Activated T-helper 9 cell treated with anti-CD3 and anti-CD28 coated beads, Interleukin-2, amount 50 U/mL, for 16 hours (primary cell): ENCODE data around the gene EIF4H.
"Not testable (repeated sequence)": the region's sequence is repeated elsewhere in the genome, so short reads cannot be mapped to it uniquely, and the experiment has no call there.

Experiments
- DNase-seq: peaks from one replicate; pipeline ENCODE4 v3.0.0-alpha.2; 2020; ENCODE audit warnings: low read depth

Gene EIF4H

DNA sequence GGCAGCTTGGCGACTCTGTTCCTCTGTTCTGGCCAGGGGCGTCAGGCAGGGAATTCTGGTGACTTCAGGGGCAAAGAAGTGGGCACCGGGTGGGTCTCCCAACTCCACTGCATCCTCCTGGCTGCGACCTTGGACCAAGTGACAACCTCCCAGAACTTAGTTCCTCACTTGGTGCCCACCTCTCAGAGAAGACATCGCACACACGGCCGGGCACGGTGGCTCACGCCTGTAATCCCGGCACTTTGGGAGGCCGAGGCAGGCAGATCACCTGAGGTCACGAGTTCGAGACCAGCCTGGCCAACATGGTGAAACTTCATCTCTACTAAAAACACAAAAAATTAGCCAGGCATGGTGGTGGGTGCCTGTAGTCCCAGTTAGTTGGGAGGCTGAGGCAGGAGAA is 50.8 kb downstream of the EIF4H start:
- not testable (repeated sequence) for DNase-seq

DNA sequence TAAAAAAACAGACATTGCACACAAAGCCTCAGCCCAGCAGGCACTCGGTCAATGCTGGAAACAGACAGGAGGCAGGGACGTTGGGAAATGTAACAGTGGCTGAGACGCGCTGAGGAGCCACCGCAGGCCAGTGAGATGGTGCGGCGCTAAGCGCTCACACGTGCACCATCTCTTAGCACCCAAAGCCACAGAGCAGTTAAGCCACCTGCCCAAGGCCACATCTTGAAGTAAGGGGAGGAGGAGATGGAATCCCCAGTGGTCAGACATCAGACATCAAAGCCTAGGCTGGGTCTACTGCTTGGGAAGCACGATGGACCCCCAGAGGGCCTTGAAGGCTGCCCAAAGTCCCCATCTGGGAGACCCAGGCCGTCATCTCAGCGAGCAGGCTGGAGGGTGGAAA is 51.2 kb downstream of the EIF4H start:
- DNase-seq = no peak

GRCh38 chr7:74226633-74227032 is 52.5 kb downstream of the EIF4H start:
- DNase-seq = no peak

DNA sequence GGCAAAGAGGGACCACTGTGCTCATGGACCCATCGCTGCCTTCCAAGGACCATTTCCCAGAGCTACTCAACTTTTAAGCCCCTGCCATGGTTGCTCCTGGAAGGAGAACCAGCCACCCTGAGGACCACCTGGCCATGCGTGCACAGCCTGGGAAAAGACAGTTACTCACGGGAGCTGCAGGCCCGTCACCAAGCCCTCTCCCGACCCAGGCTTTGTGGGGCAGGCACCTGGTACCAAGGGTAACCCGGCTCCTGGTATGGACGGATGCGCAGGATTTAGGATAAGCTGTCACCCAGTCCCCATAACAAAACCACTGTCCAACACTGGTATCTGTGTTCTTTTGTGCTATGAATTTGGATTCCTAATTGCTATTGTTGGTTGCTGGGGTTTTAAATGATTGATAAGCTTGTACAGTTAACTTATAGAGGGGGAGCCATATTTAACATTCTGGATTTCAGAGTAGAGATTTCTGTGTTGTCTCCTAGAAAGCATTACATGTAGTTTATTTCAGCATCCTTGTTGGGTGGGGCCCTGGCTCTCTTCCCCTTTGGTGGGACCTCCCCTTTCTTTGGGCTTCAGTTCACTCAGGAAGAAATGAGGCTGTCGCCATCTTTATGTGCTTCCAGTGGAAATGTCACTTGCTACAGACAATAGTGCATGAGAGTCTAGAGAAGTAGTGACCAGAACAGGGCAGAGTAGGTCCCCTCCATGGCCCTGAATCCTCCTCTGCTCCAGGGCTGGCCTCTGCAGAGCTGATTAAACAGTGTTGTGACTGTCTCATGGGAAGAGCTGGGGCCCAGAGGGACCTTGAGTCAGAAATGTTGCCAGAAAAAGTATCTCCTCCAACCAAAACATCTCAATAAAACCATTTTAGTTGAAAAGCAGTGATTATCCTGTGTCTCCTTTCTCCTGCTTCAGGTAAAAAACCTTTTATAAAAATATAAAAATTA is 55.1 kb downstream of the EIF4H start:
- DNase-seq = no peak

DNA sequence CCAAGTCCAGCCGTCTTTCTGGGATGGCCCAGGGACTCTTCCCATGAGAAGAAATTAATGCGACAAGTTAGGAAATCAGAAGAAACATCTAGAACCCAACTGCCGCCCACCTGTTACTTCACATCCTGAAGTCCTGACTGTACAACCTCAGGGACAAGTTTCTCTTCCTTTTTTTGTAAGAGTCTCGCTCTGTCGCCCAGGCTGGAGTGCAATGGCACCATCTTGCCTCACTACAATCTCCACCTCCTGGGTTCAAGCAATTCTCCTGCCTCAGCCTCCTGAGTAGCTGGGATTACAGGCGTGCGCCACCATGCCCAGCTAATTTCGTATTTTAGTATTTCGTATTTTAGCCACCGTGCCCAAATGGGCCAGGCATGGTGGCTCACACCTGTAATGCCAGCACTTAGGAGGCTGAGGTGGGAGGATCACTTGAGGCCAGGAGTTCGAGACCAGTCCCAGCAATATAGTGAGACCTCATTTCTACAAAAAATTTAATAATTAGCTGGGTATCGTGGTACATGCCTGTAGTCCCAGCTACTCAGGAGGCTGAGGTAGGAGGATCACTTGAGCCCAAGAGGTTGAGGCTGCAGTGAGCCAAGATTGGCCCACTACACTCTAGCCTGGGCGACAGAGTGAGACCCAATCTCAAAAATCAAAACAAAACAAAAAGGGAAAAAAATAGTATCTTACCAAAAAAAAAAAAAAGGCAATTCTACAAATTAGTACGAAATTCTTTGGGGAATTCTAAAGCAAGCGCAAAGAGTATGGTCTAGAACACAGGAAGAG is 56.5 kb downstream of the EIF4H start:
- no peak for DNase-seq

GRCh38 chr7:74231232-74231590 is 57.1 kb downstream of the EIF4H start:
- no peak for DNase-seq

DNA sequence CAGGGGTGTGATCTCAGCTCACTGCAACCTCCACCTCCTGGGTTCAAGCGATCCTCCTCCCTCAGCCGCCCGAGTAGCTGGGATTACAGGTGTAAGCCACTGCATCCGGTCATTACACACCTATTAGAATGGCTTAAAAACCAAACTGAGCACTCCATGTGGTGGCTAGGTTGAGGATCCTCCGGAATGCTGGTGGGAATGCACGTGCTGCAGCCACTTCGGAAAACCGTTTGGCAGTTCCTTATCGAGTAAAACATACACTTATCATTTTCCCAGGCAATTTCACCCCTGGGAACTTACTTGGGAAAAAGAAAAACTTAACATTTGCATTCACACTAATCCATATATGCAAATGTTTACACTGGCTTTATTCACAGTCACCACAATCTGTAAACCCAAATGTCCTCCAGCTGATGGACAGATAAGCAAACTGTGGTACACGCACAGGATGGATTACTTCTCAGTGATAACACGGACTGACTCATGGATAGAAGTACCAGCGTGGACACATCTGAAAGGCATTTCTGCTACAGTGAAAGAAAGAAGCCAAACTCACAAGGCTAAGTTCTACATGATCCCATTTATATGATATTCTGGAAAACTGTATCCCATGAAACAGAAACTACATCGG is 59.6 kb downstream of the EIF4H start:
- no peak for DNase-seq

GRCh38 chr7:74235518-74236268 is 61.5 kb downstream of the EIF4H start:
- no peak for DNase-seq

- DNase-seq = no peak
These were observed 62.1 kb downstream of the EIF4H start for GRCh38 chr7:74236284-74236683.

GRCh38 chr7:74240482-74240881 is 66.3 kb downstream of the EIF4H start:
- DNase-seq = no peak

GRCh38 chr7:74242122-74242443 is 67.9 kb downstream of the EIF4H start:
- DNase-seq = no peak

DNA sequence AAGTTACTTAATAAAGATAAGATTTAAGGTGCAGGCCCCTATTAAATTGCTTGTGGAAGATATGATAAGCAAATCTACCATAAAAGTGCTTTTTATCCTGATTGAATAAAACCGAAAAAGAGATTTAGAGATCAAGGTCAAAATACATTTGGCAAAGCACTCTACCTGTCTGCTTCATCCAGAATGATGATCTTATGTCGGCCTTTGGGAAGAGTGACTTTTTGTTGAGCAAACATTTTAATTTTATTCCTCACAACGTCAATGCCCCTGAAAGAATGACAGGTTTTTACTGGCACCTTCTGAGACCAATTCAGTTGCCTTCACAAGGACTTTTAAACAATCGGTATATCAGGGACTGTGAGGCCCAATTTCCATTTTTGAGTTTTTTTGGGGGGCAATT is 72.3 kb downstream of the EIF4H start:
- no peak for DNase-seq
